Activated B cell treated with CpG ODN at 0.5 μM for 24 hours (primary cell): ENCODE data around the gene TSNAXIP1. TPM values are rescaled to one million over a fixed set of nuclear protein-coding genes. Genes with fewer than 3 reads are reported as not detected.

Experiments used
- ATAC-seq: fragments of 200-7000 bp; cut with Tn5 transposase; one replicate; pipeline ENCODE4 v1.10.0; 2021; ENCODE audit warnings: low read depth, mild to moderate bottlenecking, moderate library complexity
- CTCF ChIA-PET: fragments of 350-600 bp; sonication (Branson Sonifier 250); formaldehyde crosslinking; loops from one replicate; lab custom pipeline; 2021; ENCODE audit warnings: antibody characterized with exemption; lab: Charles Lee
- POLR2A ChIA-PET: fragments of 350-600 bp; sonication (Branson Sonifier 250); formaldehyde crosslinking; loops from one replicate; lab custom pipeline; 2021; ENCODE audit warnings: antibody characterized with exemption; lab: Charles Lee
- DNase-seq: peaks from one replicate; pipeline ENCODE4 v3.0.0; 2022
- H3K27ac Mint-ChIP-seq: one replicate; pipeline ENCODE4 v1.8.0; 2020; ENCODE audit warnings: mixed read lengths
- H3K27me3 Mint-ChIP-seq: one replicate; pipeline ENCODE4 v1.8.0; 2021; ENCODE audit warnings: mixed read lengths
- H3K36me3 Mint-ChIP-seq: one replicate; pipeline ENCODE4 v1.8.0; 2021; ENCODE audit warnings: low read depth, mixed read lengths
- H3K4me1 Mint-ChIP-seq: one replicate; pipeline ENCODE4 v1.8.0; 2021; ENCODE audit warnings: mixed read lengths
- H3K4me3 Mint-ChIP-seq: one replicate; pipeline ENCODE4 v1.8.0; 2020; ENCODE audit warnings: mild to moderate bottlenecking, mixed read lengths
- H3K9me3 Mint-ChIP-seq: one replicate; pipeline ENCODE4 v1.8.0; 2020; ENCODE audit warnings: mixed read lengths
- intact Hi-C: fragments of 100-400 bp; cut with micrococcal nuclease; formaldehyde crosslinking; loops from one replicate; pipeline ENCODE4 v1.15.1; 2024
- total RNA-seq: library from RNA; stranded (reverse); gene quantifications from 2 replicates; pipeline ENCODE4 v1.2.3, GENCODE V29; 2022
- TF ChIP-seq, protein P1 (sequence below): fragments of 200-600 bp; IDR thresholded peaks from one replicate; pipeline ENCODE4 v1.8.0; 2022; ENCODE audit warnings: antibody characterized with exemption, mild to moderate bottlenecking

Gene TSNAXIP1
- total RNA-seq, 1 donor from 2014 or later: 1.9 TPM

DNA sequence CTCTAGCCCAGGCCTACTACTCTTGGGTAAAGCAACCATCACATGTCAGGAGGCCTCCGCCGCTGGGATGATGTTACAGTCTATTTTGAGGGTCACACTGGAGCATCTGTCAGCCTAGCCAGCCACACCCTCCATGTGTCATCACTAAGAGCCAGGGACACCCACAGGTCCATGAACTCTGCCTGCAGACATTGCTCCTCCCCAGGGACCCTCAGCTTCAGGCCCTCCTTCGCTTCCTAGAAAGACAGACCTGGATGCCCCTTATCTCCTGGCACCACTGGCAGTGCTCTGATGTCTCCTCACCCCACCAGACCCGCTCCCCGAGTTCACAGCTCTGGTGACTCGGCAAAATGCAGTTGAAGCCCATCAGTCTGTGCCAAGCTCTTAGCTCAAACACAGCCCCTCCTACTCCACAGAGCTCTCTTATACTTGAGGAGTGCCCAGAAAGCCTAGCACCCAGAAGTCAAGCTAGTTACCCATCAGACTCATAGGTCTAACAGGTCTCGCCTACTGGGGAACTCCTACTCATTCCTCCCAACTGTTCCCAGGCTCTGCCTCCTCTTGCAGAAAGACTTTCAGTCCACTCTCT lies 6.3 kb upstream of the TSNAXIP1 start:
- H3K27ac Mint-ChIP-seq: peak overlapping the region; percentile 56
- no peaks in the 10 kb centered on the region for H3K9me3 Mint-ChIP-seq
- ATAC-seq (no peak), DNase-seq (no peak)
- intact Hi-C loops: loop anchor here (2.0 to 10.0 kb wide), 3 partner anchors 14 to 1584 kb away; partner anchors contain the start of genes FHOD1, SLC9A5 and TERF2
- peaks cover 72% of the 10 kb centered on the region for H3K4me1 Mint-ChIP-seq
- H3K27me3 Mint-ChIP-seq: no peaks in the 10 kb centered on the region
- POLR2A ChIA-PET: interaction anchor here (4.5 kb wide), 1 partner anchor 81 kb away, joined by 20 read pairs; the partner anchor contains the start of gene GFOD2
- peaks cover 56% of the 10 kb centered on the region for H3K36me3 Mint-ChIP-seq
- CTCF ChIA-PET: interaction anchor here (1.4 to 2.5 kb wide), 3 partner anchors 16 to 128 kb away, joined by 4 to 13 read pairs (median 9); no protein-coding TSS in a partner anchor
- no peak overlapping the region for H3K4me3 Mint-ChIP-seq
- TF ChIP-seq, protein P1, sequence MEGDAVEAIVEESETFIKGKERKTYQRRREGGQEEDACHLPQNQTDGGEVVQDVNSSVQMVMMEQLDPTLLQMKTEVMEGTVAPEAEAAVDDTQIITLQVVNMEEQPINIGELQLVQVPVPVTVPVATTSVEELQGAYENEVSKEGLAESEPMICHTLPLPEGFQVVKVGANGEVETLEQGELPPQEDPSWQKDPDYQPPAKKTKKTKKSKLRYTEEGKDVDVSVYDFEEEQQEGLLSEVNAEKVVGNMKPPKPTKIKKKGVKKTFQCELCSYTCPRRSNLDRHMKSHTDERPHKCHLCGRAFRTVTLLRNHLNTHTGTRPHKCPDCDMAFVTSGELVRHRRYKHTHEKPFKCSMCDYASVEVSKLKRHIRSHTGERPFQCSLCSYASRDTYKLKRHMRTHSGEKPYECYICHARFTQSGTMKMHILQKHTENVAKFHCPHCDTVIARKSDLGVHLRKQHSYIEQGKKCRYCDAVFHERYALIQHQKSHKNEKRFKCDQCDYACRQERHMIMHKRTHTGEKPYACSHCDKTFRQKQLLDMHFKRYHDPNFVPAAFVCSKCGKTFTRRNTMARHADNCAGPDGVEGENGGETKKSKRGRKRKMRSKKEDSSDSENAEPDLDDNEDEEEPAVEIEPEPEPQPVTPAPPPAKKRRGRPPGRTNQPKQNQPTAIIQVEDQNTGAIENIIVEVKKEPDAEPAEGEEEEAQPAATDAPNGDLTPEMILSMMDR: no peak

DNA sequence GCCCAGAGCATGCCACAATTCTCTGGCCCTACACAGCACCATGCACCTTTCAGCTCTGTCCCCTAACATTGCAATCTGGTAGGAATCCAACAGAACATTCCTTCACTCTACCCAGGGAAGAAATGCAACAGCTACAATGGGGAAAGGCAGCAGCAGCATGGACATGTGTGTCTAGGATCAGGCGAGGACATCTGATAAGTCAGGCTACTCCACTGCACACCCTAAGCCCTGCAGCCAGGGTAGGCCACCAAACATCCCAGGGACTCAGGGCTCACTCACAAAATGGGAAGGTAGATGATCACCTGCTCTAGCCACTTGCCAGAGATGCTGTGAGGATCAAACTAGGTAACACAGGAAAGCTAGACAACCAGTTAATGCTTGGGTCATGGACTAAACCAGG lies 5.4 kb upstream of the TSNAXIP1 start:
- Mint-ChIP-seq H3K27me3 (no peaks in the 10 kb centered on the region), H3K9me3 (no peaks in the 10 kb centered on the region), H3K36me3 (peaks cover 57% of the 10 kb centered on the region), H3K4me3 (no peak overlapping the region), H3K4me1 (peaks cover 77% of the 10 kb centered on the region), H3K27ac (peak overlapping the region; percentile 77)
- intact Hi-C loops: loop anchor here (2.0 to 10.0 kb wide), 3 partner anchors 14 to 1584 kb away; partner anchors contain the start of genes FHOD1, SLC9A5 and TERF2
- ChIA-PET CTCF (interaction anchor here (0.7 to 2.5 kb wide), 4 partner anchors 15 to 255 kb away, joined by 3 to 13 read pairs (median 6); no protein-coding TSS in a partner anchor), POLR2A (interaction anchor here (0.6 to 4.5 kb wide), 9 partner anchors 15 to 424 kb away, joined by 3 to 20 read pairs (median 4); partner anchors contain the start of gene GFOD2)
- ATAC-seq: no peak
- DNase-seq: no peak
- TF ChIP-seq, protein P1: no peak

DNA sequence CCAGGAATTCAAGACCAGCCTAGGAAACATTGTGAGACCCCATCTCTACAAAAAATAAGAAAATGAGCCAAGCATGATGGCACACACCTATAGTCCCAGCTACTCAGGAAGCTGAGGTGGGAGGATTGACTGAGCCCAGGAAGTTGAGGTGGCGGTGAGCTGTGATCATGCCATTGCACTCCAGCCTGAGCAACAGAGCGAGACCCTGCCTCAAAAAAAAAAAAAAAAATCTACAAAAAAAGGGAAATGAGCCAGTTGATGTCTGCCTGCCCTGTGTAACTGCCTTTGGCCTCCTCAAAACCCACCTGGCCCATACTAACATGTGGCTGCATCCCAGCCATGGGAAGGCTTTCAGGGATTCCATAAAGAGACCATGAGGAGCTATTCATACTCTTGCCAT lies 4.8 kb upstream of the TSNAXIP1 start:
- peak overlapping the region; percentile 52 for H3K4me3 Mint-ChIP-seq
- no peaks in the 10 kb centered on the region for H3K27me3 Mint-ChIP-seq
- H3K4me1 Mint-ChIP-seq: peaks cover 76% of the 10 kb centered on the region
- CTCF ChIA-PET: interaction anchor here (0.6 to 2.5 kb wide), 6 partner anchors 15 to 291 kb away, joined by 3 to 13 read pairs (median 4); no protein-coding TSS in a partner anchor
- ATAC-seq (peak; percentile 6), DNase-seq (peak; percentile 35)
- TF ChIP-seq, protein P1: no peak
- peaks cover 54% of the 10 kb centered on the region for H3K36me3 Mint-ChIP-seq
- no peaks in the 10 kb centered on the region for H3K9me3 Mint-ChIP-seq
- peak overlapping the region; percentile 77 for H3K27ac Mint-ChIP-seq
- POLR2A ChIA-PET: interaction anchor here (0.6 to 4.5 kb wide), 11 partner anchors 15 to 488 kb away, joined by 3 to 20 read pairs (median 4); partner anchors contain the start of gene GFOD2
- intact Hi-C loops: loop anchor here (2.0 to 10.0 kb wide), 3 partner anchors 15 to 1583 kb away; partner anchors contain the start of genes FHOD1, SLC9A5 and TERF2

DNA sequence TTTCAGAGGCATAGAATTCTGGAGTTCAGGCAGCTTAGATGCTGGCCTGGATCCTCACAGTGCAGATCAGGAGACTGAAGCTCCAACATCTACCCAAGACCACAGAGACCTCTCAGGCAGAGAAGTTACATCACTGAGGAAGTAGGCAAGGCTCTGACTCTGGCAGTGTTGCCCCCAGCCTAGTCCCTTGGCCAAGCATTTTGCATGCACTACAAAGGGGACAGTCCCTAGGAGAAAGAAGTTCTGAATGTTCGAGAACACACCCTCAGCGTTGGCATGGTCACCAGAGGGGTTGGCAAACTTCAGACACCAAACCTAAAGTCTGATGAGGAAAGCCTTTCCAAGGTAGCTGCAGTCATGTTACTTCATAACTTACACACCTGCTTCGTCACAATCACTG lies 2.8 kb upstream of the TSNAXIP1 start:
- no peaks in the 10 kb centered on the region for H3K9me3 Mint-ChIP-seq
- peak overlapping the region; percentile 96 for H3K4me3 Mint-ChIP-seq
- peaks cover 40% of the 10 kb centered on the region for H3K36me3 Mint-ChIP-seq
- H3K27ac Mint-ChIP-seq: peak overlapping the region; percentile 96
- CTCF ChIA-PET: interaction anchor here (0.9 to 2.6 kb wide), 3 partner anchors 12 to 237 kb away, joined by 3 to 17 read pairs (median 4); partner anchors contain the start of gene GFOD2
- intact Hi-C loops: loop anchor here (10.0 kb wide), 2 partner anchors 559 to 1581 kb away; partner anchors contain the start of genes FHOD1, SLC9A5 and TERF2
- POLR2A ChIA-PET: interaction anchor here (0.6 to 4.5 kb wide), 8 partner anchors 52 to 571 kb away, joined by 4 to 20 read pairs (median 6); partner anchors contain the start of gene GFOD2
- TF ChIP-seq, protein P1: no peak
- H3K27me3 Mint-ChIP-seq: no peaks in the 10 kb centered on the region
- DNase-seq (peak; percentile 37), ATAC-seq (peak; percentile 26)
- H3K4me1 Mint-ChIP-seq: peaks cover 71% of the 10 kb centered on the region
